Inferior parietal cortex (tissue), 1 donor: Measurements from ENCODE around the gene FREM2.

ENCODE experiments used
- DNase-seq: peaks from one replicate; pipeline ENCODE4 v3.0.0-alpha.2; 2016; ENCODE audit errors: extremely low spot score

The FREM2 gene

GRCh38 chr13:38686577-38687245 lies at the start of gene FREM2:
FREM2 (plus strand) TSS chr13:38687077; CDS start chr13:38687345, 268 bp downstream.
- DNase-seq, result peak; percentile 29

GRCh38 chr13:38637576-38637975 lies 49.3 kb upstream of the FREM2 start:
- DNase-seq, result no peak

- DNase-seq, result no peak
These were observed 45.5 kb upstream of the FREM2 start for GRCh38 chr13:38641164-38641948.

- no peak for DNase-seq
These were observed 39.6 kb upstream of the FREM2 start for GRCh38 chr13:38647312-38647711.

- DNase-seq, result no peak
These were observed 38.0 kb upstream of the FREM2 start for GRCh38 chr13:38648912-38649311.

GRCh38 chr13:38656699-38657098 lies 30.2 kb upstream of the FREM2 start:
- no peak for DNase-seq

- DNase-seq, result no peak
These were observed 29.7 kb upstream of the FREM2 start for GRCh38 chr13:38657191-38657590.

GRCh38 chr13:38658906-38659305 lies 28.0 kb upstream of the FREM2 start:
- no peak for DNase-seq

GRCh38 chr13:38661010-38661675 lies 25.7 kb upstream of the FREM2 start:
- no peak for DNase-seq

GRCh38 chr13:38662362-38662761 lies 24.5 kb upstream of the FREM2 start:
- no peak for DNase-seq

GRCh38 chr13:38664906-38665305 lies 22.0 kb upstream of the FREM2 start:
- no peak for DNase-seq

GRCh38 chr13:38667526-38668109 lies 19.3 kb upstream of the FREM2 start:
- no peak for DNase-seq

- no peak for DNase-seq
These were observed 17.5 kb upstream of the FREM2 start for GRCh38 chr13:38669234-38669964.

GRCh38 chr13:38670627-38671026 lies 16.2 kb upstream of the FREM2 start:
- DNase-seq, result no peak

GRCh38 chr13:38671980-38672379 lies 14.9 kb upstream of the FREM2 start:
- DNase-seq, result no peak

- DNase-seq, result no peak
These were observed 12.7 kb upstream of the FREM2 start for GRCh38 chr13:38674208-38674607.

GRCh38 chr13:38680912-38681311 lies 6.0 kb upstream of the FREM2 start:
- no peak for DNase-seq

GRCh38 chr13:38684714-38685113 lies 2.2 kb upstream of the FREM2 start:
- no peak for DNase-seq

GRCh38 chr13:38685431-38685830 lies 1.4 kb upstream of the FREM2 start:
- no peak for DNase-seq

GRCh38 chr13:38685974-38686576 lies 802 bp upstream of the FREM2 start:
- peak; percentile 68 for DNase-seq
